Gastroesophageal sphincter (tissue), 3 donors: Measurements from ENCODE around the gene ADARB1.

ENCODE experiments used
- EP300 ChIP-seq: sonication (generic); formaldehyde crosslinking; IDR thresholded peaks from one replicate; pipeline ENCODE4 v1.6.1; 2017; ENCODE audit warnings: antibody characterized with exemption, mild to moderate bottlenecking
- POLR2A ChIP-seq, 2 donors: fragments of 450-650 bp; IDR thresholded peaks; one replicate each; pipeline ENCODE4 v1.6.1; 2017; ENCODE audit warnings: antibody characterized with exemption in 2 of 2, mild to moderate bottlenecking in 2 of 2, moderate library complexity in 1 of 2
- POLR2AphosphoS5 ChIP-seq: sonication (generic); formaldehyde crosslinking; IDR thresholded peaks from one replicate; pipeline ENCODE4 v1.6.1; 2017; ENCODE audit warnings: antibody characterized with exemption
- TF ChIP-seq, protein P1 (sequence below), 4 experiments: fragments of 200-600 bp in 2 of 4; fragments of 450-650 bp in 2 of 4; sonication (generic) in 1 of 4; IDR thresholded peaks; one replicate each; pipeline ENCODE4 v1.5.1; 2017 to 2019; ENCODE audit warnings: antibody characterized with exemption in 4 of 4, mild to moderate bottlenecking in 2 of 4, moderate library complexity in 2 of 4

DNA sequence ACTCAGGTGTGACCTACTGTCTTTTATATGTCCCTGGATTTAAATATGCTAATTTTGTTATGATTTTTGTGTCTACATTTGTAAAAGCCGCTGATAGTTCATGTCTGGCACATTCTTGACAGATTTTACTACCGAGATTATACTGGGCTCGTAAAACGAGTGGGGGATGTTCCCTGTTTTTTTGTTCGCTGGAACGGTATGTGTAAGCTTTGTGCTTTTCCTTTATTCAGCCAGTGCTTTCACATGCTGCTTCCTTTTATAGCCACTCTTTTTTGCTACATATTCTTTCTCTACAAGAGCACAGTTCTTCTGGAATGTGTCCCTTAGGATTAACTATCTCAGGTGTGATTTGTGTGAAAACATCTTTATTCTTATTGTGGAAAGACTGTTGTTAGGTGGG lies 46.6 kb downstream of the ADARB1 start:
- TF ChIP-seq POLR2AphosphoS5, result peak; percentile 8
- TF ChIP-seq, protein P1, sequence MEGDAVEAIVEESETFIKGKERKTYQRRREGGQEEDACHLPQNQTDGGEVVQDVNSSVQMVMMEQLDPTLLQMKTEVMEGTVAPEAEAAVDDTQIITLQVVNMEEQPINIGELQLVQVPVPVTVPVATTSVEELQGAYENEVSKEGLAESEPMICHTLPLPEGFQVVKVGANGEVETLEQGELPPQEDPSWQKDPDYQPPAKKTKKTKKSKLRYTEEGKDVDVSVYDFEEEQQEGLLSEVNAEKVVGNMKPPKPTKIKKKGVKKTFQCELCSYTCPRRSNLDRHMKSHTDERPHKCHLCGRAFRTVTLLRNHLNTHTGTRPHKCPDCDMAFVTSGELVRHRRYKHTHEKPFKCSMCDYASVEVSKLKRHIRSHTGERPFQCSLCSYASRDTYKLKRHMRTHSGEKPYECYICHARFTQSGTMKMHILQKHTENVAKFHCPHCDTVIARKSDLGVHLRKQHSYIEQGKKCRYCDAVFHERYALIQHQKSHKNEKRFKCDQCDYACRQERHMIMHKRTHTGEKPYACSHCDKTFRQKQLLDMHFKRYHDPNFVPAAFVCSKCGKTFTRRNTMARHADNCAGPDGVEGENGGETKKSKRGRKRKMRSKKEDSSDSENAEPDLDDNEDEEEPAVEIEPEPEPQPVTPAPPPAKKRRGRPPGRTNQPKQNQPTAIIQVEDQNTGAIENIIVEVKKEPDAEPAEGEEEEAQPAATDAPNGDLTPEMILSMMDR (IDR thresholded peaks at IDR 0.05), result no peak
- no peak for TF ChIP-seq POLR2A (IDR thresholded peaks at IDR 0.05)
- no peak for TF ChIP-seq EP300
